PC-9 (cell line): Measurements from ENCODE around the gene SYT8. TPM values are rescaled to one million over a fixed set of nuclear protein-coding genes. Genes with fewer than 3 reads are reported as not detected.
A peak's percentile ranks its signal among the peaks of the same experiment; 100 is the strongest.

Experiments
- BruUV-seq: library from RNA; stranded (reverse); fragments of 400-500 nt; replicated peaks from 2 replicates; lab custom pipeline; 2021; lab: Mats Ljungman, UMichigan
- CTCF ChIA-PET: fragments of 300-600 bp; sonication (Branson Sonifier 250); formaldehyde crosslinking; loops from one replicate; lab custom pipeline; 2022; ENCODE audit warnings: antibody characterized with exemption; lab: Charles Lee
- POLR2A ChIA-PET: fragments of 300-600 bp; sonication (Branson Sonifier 250); formaldehyde crosslinking; loops from one replicate; lab custom pipeline; 2022; ENCODE audit warnings: antibody characterized with exemption; ENCODE audit not compliant: unreplicated experiment; lab: Charles Lee
- DNase-seq, 2 experiments: peaks; one replicate each; pipeline versions ENCODE4 v3.0.0 to v3.0.0-alpha.2; 2015 to 2022; ENCODE audit warnings: mixed read lengths in 1 of 2
- H2AFZ ChIP-seq: fragments of 200-600 bp; sonication (generic); 2 replicates; pipeline ENCODE4 v1.8.1; 2017; ENCODE audit warnings: antibody characterized with exemption
- H3F3A ChIP-seq: fragments of 200-600 bp; sonication (generic); 2 replicates; pipeline ENCODE4 v1.8.1; 2017; ENCODE audit warnings: antibody characterized with exemption, mild to moderate bottlenecking, low read depth; ENCODE audit not compliant: insufficient read depth
- H3K27ac ChIP-seq: fragments of 200-600 bp; sonication (generic); 2 replicates; pipeline ENCODE4 v1.6.1; 2016; ENCODE audit warnings: mixed run types
- H3K27me3 ChIP-seq: fragments of 200-600 bp; sonication (generic); 2 replicates; pipeline ENCODE4 v1.6.1; 2016; ENCODE audit warnings: low read depth, mixed run types; ENCODE audit not compliant: insufficient read depth
- H3K36me3 ChIP-seq: fragments of 200-600 bp; sonication (generic); 2 replicates; pipeline ENCODE4 v1.6.1; 2016; ENCODE audit warnings: low read depth, mixed run types
- H3K4me1 ChIP-seq: fragments of 200-600 bp; sonication (generic); replicated peaks from 2 replicates; pipeline ENCODE4 v1.6.1; 2016; ENCODE audit warnings: mixed run types; ENCODE audit not compliant: insufficient read depth
- H3K4me2 ChIP-seq: fragments of 200-600 bp; sonication (generic); 2 replicates; pipeline ENCODE4 v1.6.1; 2017; ENCODE audit warnings: mixed run types
- H3K4me3 ChIP-seq: fragments of 200-600 bp; sonication (generic); 2 replicates; pipeline ENCODE4 v1.6.1; 2016; ENCODE audit warnings: mixed run types
- H3K79me2 ChIP-seq: fragments of 200-600 bp; sonication (generic); 2 replicates; pipeline ENCODE4 v1.6.1; 2017; ENCODE audit warnings: low read depth, mixed run types
- H3K9me2 ChIP-seq: fragments of 200-600 bp; sonication (generic); 2 replicates; pipeline ENCODE4 v1.8.1; 2017; ENCODE audit warnings: mild to moderate bottlenecking; ENCODE audit not compliant: insufficient read depth
- H3K9me3 ChIP-seq: fragments of 200-600 bp; sonication (generic); 2 replicates; pipeline ENCODE4 v1.8.1; 2016; ENCODE audit warnings: low read depth; ENCODE audit not compliant: insufficient read depth
- H4K20me1 ChIP-seq: fragments of 200-600 bp; sonication (generic); 2 replicates; pipeline ENCODE4 v1.8.1; 2017; ENCODE audit not compliant: insufficient read depth
- CTCF ChIP-seq: fragments of 200-600 bp; sonication (generic); conservative IDR thresholded peaks from 2 replicates; pipeline ENCODE4 v1.6.1; 2017; ENCODE audit warnings: mixed run types, antibody characterized with exemption, mild to moderate bottlenecking, moderate library complexity
- EZH2 ChIP-seq: fragments of 200-600 bp; sonication (generic); IDR thresholded peaks from 2 replicates; pipeline ENCODE4 v1.8.0; 2017; ENCODE audit warnings: antibody characterized with exemption, low read depth
- intact Hi-C: fragments of 100-400 bp; cut with micrococcal nuclease; formaldehyde crosslinking; loops from one replicate; pipeline ENCODE4 v1.10.0; 2022; ENCODE audit not compliant: unreplicated experiment
- total RNA-seq: library from RNA; stranded (reverse); gene quantifications from 2 replicates; pipeline ENCODE4 v1.2.3, GENCODE V29; 2021

SYT8 gene
- total RNA-seq, 1 experiment from 2014 or later, result 8.9 TPM

- H2AFZ ChIP-seq, result no peak overlapping the region
- DNase-seq, result no peak
- 0 out of 2 replicates have a peak, but pooled peaks cover 4% of the 10 kb centered on the region for H3K4me1 ChIP-seq
- no peak overlapping the region for H3K4me2 ChIP-seq
- no peaks in the 10 kb centered on the region; the same call in 1 of the 2 replicates for H3K9me3 ChIP-seq
- no peaks in the 10 kb centered on the region for H3K36me3 ChIP-seq
- CTCF ChIA-PET, result no interaction called here
- H3K27me3 ChIP-seq, result no peaks in the 10 kb centered on the region
- H3K4me3 ChIP-seq, result no peak overlapping the region
- H3K79me2 ChIP-seq, result no peaks in the 10 kb centered on the region
- intact Hi-C loops, result no loop called here
- BruUV-seq, result no TSS peak
- TF ChIP-seq CTCF, result no peak
- no peak for TF ChIP-seq EZH2
- H3F3A ChIP-seq, result peaks cover 4% of the 10 kb centered on the region; the same call in 1 of the 2 replicates
- H4K20me1 ChIP-seq, result no peaks in the 10 kb centered on the region
- POLR2A ChIA-PET, result no interaction called here
- H3K27ac ChIP-seq, result no peak overlapping the region
- H3K9me2 ChIP-seq, result no peaks in the 10 kb centered on the region
These were observed 19.5 kb upstream of the SYT8 start for GRCh38 chr11:1815311-1815710.

- Histone ChIP-seq H3K9me3 (no peaks in the 10 kb centered on the region; the same call in 1 of the 2 replicates), H3K4me3 (no peak overlapping the region), H3K36me3 (no peaks in the 10 kb centered on the region), H3K79me2 (no peaks in the 10 kb centered on the region), H3K4me2 (no peak overlapping the region), H4K20me1 (no peaks in the 10 kb centered on the region), H3K9me2 (no peaks in the 10 kb centered on the region), H3K4me1 (0 out of 2 replicates have a peak, but pooled peaks cover 4% of the 10 kb centered on the region), H3K27me3 (no peaks in the 10 kb centered on the region), H3F3A (peaks cover 4% of the 10 kb centered on the region; the same call in 1 of the 2 replicates), H2AFZ (no peak overlapping the region), H3K27ac (no peak overlapping the region)
- DNase-seq, result no peak
- ChIA-PET POLR2A (no interaction called here), CTCF (no interaction called here)
- intact Hi-C loops, result no loop called here
- TF ChIP-seq CTCF, result no peak
- TF ChIP-seq EZH2, result no peak
- no TSS peak for BruUV-seq
These were observed 19.0 kb upstream of the SYT8 start for GRCh38 chr11:1815751-1816150.

GRCh38 chr11:1817000-1817399, 17.8 kb upstream of the SYT8 start:
- Histone ChIP-seq H3K4me2 (no peak overlapping the region), H3K27ac (peak overlapping the region; percentile 38; the same call in 1 of the 2 replicates), H4K20me1 (no peaks in the 10 kb centered on the region), H3K9me3 (no peaks in the 10 kb centered on the region; the same call in 1 of the 2 replicates), H2AFZ (no peak overlapping the region), H3F3A (peaks cover 4% of the 10 kb centered on the region; the same call in 1 of the 2 replicates), H3K36me3 (no peaks in the 10 kb centered on the region), H3K4me1 (0 out of 2 replicates have a peak, but pooled peaks cover 4% of the 10 kb centered on the region), H3K9me2 (no peaks in the 10 kb centered on the region), H3K79me2 (no peaks in the 10 kb centered on the region), H3K4me3 (no peak overlapping the region), H3K27me3 (no peaks in the 10 kb centered on the region)
- no TSS peak for BruUV-seq
- TF ChIP-seq CTCF, result no peak
- TF ChIP-seq EZH2, result no peak
- intact Hi-C loops, result no loop called here
- POLR2A ChIA-PET, result no interaction called here
- no peak for DNase-seq
- CTCF ChIA-PET, result no interaction called here
